COLO668 (cell line): ENCODE data around the gene TKT.
A peak's percentile ranks its signal among the peaks of the same experiment; 100 is the strongest.

Source experiments
- DNase-seq: peaks from one replicate; lab custom pipeline; 2025; ENCODE audit not compliant: unreplicated experiment; lab: John Stamatoyannopoulos, UW

Gene TKT

DNA sequence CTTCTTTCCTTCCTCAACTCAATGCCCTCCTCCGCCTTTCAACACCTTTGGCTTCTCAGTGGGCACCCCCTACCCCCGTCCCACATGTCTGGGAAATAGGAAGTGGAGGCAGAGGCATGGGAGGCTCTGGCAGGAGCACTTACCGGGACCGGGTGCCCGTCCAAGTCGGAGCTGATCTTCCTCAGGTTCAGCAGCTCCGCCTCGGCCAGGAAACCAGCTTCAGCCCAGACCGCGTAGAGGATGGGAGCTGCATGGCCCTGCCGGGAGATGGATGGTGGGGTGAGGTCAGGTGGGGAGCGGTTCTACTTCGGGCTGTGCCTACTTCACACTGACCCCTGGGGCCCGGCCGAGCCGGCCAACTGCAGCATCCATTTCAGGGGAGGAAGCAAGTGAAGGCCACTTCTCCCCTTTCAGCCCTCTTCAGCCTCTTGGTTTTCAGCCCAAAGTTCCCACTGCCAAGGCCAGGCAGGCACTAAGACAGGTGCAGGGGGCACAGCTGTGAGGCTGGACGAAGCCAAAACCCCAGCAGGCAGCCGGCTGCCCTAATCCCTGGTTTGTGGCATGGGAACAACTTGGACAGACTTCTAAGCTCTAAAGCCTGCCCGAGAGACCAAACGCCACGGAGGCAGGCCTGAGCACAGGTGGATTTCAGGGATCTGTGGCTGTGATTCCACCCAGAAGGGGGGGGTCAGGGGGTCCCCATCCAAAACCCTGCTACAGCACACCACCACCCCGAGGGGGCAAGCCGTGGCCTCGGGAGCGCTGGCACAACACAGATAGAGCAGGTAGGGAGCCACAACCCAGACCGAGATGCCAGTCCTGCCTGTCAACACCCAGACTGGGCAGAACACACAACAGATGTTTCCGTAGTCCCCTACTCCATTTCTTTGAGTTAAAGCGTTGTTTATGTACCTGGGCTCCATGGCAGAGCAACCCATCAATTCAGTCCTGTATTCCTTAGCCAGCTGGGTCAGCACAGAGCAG is 14.5 kb downstream of the TKT start:
- DNase-seq: no peak

DNA sequence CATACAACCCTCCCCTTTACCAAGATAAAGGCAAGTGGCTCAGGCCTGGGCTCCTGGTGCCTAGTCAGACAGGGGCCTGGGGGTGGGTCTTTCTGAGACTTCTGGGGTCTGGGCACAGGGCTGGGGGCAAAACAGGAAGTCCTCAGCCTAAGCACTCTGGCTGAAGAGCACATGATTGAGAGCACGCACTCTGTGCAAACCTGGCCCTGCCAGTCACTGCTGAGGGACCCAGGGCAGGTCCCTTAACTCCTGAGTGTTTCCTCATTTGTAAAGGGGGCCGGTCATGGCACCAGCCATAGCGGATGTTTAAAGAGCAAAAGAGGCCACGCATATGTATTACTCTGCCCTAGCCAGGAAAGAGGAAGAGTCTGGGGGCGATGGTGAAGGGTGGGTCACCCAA is 16.0 kb downstream of the TKT start:
- DNase-seq: no peak

DNA sequence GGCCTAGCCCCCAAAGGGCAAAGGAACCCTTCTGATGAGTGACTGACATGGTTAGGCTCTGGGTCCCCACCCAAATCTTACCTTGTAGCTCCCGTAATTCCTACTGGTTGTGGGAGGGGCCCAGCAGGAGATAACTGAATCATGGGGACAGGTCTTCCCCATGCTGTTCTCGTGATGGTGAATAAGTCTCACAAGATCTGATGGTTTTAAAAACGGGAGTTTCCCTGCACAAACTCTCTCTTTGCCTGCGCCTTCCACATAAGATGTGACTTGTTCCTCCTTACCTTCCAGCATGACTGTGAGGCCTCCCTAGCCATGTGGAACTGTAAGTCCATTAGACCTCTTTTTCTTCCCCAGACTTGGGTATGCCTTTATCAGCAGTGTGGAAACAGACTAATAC is 16.9 kb downstream of the TKT start:
- DNase-seq: no peak

DNA sequence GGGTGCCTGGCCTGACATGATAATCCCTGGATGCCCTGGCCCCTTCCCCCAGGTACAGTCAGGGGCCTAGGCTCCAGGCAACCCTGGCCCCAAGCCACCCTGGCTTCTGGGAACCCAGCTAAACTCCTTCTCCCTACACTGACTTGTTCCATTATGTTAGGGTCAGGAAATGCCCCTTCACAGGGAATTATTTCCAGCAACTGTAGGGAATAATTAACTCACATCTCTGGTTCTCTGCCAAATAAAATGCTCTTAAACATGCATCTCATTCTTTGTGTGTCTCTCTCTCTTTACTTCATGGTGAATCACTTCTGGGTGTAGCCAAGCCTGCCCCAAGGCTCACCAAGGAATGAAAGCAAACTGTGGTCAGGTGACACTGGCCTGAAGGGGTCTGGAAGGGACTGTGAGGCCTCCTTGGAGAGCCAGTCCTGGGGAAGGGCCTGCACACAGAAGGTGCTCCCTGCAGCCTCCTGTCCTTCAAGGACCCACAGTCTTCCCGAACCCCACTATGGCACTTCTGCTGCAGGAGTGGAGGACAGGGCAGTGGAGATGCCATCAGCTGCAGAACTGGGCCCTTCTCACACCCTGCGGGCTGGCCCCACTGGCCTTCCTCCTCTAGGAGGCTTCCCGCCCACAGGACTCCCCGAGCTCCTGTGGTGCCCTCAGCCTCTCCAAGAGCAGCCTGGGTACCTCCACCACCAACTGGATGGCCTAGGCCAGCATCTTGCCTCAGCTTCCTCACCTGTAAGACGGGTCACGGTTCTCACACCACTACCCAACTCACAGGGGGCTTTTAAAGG is 17.6 kb downstream of the TKT start:
- DNase-seq: peak; percentile 38

DNA sequence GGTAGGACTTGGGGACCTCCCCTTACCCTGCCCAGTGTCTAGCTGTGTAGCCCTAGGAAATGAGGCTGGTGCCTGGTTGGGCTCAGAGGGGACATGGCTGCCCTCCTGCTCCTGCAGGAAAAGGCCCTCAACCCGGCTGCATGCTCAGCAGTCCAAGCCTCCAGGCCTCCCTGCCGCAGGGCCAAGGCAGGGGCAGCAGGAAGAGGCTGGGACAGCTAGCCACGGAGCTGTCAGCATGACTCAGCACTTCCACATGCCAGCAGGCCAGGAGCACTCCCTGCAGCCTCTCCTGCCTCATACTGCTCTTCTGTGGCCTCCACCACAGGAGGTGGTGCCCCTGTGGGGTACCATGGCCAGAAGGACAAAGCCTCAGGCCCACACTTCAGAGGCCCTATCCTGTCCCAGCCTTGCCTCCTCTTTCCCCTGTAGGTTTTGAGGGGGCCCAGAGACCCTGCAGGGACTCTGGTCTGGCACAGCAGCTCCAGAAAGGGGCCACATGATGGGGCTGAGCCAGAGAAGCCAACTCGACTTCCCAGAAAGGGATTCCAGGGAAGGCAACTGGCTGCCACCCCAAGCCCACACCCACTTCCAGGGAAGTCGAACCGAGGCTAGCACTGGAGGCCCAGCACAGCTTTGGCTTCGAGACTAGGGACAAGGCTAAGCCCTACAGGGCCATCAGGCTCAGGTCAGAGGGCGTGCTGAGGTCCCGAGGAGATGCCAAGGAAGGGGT is 19.5 kb downstream of the TKT start:
- peak; percentile 42 for DNase-seq

DNA sequence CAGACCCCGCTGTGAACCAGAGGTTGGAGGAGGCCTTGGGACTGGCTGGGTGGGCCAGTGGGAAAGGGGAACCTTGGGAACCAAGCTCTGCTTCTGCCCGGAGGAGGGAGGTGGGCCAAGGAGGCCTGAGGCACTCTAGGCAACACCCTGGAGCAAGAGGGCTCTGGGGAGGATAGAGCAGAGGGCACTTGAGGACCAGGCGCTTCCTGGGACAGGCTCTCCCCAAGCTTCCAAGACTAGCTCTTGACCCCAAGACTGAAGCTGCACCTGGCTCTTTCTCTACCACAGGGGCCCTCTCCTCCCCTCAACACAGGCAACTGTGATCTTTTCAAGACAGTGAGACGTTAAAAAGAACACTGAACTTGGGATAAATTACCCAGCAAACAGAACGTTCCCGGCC is 20.3 kb downstream of the TKT start:
- no peak for DNase-seq

DNA sequence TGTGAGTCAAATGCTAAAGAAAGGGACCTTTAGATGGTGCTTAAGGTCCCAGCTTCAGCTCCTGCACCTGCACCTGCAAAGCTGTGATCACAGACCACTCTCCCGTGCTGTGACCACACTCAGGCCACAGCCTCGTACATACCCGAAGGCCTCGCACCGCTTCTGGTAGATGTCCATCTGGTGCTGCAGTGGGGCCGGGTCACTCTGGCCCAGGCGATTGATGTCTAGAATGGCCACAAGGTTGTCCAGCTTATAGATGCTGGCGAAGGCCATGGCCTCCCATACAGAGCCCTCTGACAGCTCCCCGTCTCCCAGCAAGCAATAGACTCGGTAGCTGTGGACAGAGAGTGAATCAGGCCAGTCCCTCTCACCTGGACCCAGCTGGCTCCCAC is 21.0 kb downstream of the TKT start:
- DNase-seq: no peak

DNA sequence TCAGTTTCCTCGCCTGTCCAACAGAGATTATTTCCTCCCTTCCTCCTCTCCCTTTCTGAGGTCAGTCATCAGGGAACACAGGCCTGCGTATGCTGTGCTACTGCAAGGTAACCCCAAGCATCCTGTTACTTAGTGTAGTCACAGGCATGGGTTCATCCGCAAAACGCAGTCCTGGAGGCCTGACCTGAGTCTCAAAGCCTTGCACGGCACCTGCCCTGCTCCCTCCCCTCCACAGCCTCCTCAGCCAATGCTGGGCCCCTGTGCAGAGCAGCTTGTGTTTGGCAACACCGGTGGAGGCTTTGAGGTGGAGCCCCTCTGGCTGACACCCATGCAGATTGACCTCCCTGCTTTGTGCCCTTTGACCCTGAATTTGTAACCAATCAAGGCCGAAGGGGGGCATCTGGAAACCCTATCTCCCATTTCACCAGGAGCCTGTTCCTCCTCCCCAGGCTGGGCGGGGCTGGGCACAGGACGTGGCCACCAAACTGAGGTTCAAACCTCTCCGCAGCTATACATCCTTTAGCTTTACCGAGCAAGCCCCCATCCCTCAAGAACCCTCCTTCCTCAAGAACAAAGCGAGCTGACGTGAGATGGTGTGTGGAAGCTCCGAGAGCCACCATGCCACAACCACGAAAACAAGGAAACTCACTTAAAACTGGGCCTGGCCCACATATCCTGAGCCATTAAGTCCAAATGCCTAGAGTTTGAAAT is 21.5 kb downstream of the TKT start:
- no peak for DNase-seq

DNA sequence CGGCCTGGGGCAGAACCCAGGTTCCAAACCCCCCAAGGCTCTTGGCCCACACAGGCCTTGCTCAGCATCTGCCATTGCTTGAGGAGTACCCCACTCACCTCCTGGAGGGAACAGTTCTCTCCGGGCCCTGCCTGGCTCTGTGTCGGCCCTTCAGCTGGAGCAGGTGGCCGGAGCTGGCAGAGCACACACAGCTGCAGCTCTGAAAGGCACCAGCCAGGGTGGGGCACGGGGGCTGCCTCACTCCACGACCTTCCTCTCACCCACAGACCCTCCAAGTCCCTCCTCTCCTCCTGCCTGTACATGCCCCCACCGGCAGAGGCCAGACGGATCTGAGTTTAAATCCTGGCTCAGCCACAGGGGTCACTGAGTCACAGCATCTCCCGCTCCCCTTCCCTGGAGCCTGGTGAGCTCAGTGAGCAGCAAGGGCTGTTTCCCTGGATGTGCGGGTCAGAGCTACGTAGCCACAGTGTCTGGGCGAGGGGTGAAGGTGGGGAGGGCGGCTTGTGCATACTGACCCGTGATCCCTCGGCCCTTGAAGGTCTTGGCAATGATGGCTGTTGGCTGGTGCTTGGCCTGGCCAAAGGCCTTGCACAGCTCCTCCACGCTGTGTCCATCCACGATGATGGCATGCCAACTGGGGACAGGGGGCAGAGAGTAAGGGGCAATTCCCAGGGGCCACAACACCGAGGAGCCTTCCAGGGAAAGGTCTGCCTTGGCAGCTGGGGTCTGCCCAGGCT is 23.0 kb downstream of the TKT start:
- DNase-seq: no peak

DNA sequence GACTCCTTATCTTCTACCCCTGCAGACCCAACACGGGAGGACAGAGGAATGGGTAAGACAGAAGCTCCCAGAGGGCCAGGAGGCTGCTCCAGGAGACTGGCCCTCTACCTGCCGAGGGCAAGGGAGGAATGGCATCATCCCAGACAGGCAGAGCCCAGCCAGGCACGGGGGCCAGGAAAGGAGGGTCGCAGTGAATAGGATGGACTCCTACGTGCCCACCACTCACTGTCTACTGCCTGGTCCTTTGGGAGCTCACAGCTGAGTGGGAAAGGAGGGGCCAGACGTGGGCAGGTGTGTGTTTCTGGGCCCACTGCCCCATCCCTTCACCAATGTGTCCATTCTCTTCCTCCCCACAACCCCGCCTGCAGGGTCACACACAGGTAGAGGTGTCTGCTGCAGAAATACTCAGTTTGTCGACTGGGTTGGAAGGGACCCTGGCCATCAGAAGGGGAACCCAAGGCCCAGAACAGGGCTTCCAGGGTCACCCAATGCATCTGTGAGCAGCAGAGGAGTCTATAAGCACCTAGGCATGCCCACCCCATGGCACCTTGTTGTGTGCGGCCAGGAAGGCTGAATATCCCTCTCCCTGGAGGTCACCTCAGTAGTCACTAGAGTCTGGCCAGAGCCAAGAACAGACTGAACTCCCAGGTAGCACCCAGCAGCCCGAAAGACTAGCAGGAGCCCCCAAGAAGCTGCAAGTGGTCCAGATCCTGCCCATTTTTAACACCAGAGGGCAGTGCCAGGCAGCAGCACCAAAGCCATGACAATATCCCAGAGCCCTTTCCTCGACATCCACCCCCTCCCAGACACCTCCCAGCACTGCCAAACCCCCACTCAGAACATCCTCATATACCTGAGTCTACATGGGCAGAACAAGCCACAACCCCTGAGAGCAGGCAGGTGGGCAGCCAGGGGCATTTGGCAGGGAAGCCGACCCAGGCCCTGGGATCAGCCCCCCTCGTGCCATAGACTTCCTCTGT is 24.0 kb downstream of the TKT start:
- no peak for DNase-seq

DNA sequence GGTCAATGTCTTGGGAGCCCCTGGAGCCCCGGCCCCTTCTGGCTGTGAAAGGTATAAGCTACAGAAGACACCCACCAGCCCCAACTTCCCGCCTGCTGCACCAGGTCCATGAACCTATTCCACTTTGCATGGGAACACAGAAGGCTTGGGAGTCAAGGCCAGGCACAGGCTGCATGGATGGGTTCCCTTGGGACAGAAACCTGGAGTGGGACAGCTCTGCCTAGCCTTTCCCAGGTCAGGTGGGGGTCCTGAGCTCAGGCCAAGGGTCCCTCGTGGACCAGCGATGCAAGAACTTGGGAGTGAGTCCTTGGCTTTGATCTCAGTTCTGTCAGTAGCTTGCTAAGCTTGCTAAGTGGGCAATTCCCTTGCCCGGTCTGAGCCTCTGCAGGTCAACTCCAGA is 25.0 kb downstream of the TKT start:
- DNase-seq: no peak

DNA sequence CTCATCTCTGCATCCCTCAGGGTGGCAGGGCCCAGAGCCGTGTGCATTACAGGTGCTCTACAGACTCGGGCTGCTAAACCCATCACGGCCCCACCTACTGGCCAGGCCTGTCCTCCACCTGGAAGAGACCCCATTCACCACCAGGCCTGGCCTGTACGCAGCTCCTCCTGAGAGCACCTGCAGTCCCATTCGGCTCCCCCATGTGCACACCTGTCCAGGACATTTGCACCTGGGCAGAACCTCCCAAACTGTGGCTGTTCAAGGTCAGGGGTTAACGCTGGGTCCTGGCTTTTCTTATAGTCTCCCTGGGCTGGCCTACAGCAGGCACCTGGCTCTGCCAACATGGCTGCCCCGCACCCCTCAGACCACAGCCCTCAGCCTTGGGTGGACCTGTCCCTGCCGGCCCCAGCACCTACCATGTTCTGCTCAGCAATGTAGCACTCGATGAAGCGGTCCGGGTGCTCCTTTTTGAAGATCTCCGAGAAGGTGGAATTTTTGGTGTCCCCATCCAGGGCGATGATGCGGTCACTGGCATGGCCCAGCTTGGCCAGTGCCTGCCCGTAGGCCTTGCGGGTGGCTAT is 25.7 kb downstream of the TKT start:
- no peak for DNase-seq

DNA sequence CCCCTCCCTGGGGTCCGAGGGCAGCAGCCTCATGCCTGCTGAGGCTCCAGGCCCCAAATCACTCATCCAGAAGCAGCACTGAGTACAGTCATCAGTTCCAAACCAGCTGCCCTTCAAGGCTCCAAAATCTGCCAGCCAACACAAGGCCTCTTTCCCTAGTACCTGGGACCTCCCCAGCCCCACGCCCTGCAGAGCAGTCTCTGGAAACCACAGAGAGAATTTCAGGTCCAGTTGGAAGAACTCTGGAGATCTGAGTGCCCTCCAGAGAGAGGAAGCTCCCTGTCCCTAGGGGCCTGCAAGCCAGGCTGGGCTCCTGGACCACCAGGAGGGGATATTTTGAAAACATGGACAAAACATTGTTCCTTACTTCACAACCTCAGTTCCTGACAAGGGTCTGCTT is 26.2 kb downstream of the TKT start:
- DNase-seq: no peak

DNA sequence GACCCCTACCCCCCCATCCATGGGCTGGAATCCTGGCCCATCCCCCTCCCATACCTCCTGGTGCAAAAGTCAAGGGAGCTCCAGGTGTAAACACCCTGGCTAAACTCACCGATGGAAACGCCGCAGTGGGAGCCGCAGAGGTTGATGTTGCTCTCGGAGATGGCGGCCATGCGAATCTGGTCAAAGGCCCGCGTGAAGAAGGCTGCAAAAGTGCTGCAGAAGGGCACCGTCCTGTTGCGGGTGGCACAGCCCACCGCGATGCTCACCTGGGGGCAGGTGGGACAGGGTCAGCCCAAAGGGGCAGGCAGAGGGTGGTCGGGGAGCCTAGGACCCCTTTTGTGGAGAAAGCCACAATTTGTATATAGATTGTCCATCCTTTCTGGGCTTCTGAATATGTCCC is 26.7 kb downstream of the TKT start:
- DNase-seq: no peak

DNA sequence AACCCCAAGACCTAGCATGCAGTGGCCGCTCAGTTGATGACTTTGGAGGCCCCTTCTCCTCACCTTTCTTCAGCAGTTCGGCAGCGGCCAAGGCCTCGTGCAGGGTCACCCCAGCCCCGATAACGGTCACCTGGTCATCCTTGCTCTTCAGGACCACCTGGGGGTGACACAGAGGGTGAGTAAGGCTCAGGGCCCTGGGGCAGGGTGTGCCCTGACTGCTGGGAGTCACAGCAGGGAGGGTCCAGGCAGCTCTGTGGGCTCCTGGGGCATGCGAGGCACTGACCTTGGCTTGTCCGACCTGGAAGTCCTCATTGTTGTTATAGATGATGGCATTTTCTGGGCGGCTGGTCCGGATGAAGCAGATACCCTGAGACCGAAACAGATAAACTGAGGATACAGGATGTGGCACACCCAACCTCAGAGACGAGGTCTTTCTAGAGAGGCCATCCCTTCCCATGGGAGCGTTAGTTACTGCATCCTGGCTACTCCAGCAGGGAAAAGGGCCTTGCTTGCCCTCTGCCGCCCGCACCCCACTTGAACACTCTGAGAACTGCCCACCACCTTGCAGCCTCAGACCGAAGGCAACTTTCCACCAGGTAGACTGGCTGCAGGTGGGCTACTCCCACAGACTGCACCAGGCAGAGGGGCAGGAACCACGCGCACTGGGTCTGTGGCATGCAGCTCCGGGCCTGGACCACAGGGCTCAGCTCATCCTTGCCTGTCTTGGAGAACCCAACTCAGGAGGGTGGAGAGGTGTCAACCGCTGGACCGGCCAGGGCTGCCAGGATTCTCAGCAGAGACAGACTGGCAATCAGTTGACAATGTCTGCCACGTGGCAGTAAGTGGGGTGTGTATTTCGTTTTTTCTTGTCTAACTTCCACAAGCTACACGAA is 27.6 kb downstream of the TKT start:
- no peak for DNase-seq

DNA sequence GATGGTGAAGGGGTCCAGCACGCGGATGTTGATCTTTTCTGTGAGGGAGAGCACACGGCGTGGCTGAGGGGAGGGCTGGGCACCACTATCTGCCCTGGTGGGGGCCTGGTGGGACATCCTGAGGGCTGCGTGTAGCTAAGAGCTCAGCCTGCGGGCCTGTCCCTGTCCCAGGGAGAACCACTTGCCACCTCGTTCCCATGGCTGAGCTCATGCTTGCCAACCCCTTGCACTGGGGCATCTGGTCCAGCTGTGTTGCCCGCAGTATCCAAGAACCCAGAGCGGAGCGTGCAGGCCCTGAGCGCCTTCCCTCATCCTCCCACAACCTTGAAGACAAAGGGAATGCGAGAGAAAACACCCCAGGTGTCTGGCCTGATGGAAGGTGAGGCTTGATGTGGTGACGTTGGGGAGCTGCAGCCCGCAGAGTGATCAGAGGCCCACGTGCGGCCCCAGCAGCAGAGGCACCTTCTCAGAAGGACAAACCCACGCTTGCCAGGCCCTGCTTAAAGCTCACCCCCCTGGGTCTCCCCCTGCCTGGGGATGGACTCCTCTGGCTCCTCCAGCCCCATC is 28.9 kb downstream of the TKT start:
- no peak for DNase-seq

DNA sequence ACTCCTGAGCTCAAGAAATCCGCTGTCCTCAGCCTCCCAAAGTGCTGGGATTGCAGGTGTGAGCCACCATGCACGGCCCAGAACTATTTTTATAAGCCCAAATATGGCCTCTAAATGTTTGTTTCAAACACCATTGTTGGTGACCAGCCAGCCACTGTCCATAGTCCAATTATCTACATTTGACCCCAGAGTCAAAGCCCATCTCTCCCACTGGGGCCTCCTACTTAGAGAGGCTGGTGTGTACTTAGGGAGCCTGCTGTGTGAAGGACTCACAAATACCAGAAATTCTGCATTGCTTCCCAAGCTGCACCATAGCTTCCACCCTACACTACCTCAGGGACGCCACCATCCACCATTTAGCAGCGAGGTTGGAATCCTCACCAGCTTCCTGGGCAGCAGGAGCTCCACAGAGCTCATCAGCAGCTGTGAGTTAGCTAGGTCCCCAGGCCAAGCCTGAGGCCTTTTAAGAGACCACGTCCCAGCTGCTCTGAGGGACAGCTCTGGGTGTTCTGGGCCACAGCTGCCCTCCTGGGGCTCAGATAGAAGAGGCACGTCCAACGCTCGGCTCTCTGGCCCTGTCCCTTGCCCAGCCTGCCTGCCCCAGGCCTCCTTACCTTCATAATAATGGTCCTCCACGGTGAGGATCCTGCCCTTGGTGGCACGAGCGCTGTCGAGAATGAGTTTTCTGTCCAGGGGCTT is 29.5 kb downstream of the TKT start:
- DNase-seq: no peak
